Omental fat pad (tissue), 4 donors: ENCODE measurements around the gene PYGO2. TPM values are rescaled to one million over a fixed set of nuclear protein-coding genes. Genes with fewer than 3 reads are reported as not detected.

Source experiments
- ATAC-seq: fragments of 150-250 bp; one replicate; pipeline ENCODE4 v1.9.1; 2016; ENCODE audit warnings: mild to moderate bottlenecking, moderate library complexity; ENCODE audit not compliant: low FRiP score
- DNase-seq: peaks from one replicate; pipeline ENCODE4 v3.0.0-alpha.2; 2019; ENCODE audit warnings: low spot score
- CTCF ChIP-seq, 3 donors: fragments of 450-650 bp; IDR thresholded peaks; one replicate each; pipeline ENCODE4 v1.5.1; 2016 to 2017; ENCODE audit warnings: antibody characterized with exemption in 3 of 3, mild to moderate bottlenecking in 3 of 3, moderate library complexity in 2 of 3
- total RNA-seq, 4 donors: library from RNA; depleted of rRNA; stranded (reverse); fragments of >200 nt; gene quantifications; one replicate each; pipeline ENCODE4 v1.1.0, GENCODE V29; 2016

Gene PYGO2
- total RNA-seq, 4 donors from 2014 or later, result 10.2 to 21.2 (median 15.9) TPM

- no peak for DNase-seq
- no peak for ATAC-seq
- TF ChIP-seq CTCF (IDR thresholded peaks at IDR 0.05), result no peak
Measured at GRCh38 chr1:154994269-154994587, 32.6 kb upstream of the PYGO2 start.

- DNase-seq (no peak), ATAC-seq (no peak)
- no peak for TF ChIP-seq CTCF (IDR thresholded peaks at IDR 0.05)
Measured at GRCh38 chr1:154993572-154994268, 32.1 kb upstream of the PYGO2 start, which contains the start of gene LENEP. Gene LENEP (plus strand): TSS chr1:154993586. CDS start chr1:154993608, 22 bp downstream.

DNA sequence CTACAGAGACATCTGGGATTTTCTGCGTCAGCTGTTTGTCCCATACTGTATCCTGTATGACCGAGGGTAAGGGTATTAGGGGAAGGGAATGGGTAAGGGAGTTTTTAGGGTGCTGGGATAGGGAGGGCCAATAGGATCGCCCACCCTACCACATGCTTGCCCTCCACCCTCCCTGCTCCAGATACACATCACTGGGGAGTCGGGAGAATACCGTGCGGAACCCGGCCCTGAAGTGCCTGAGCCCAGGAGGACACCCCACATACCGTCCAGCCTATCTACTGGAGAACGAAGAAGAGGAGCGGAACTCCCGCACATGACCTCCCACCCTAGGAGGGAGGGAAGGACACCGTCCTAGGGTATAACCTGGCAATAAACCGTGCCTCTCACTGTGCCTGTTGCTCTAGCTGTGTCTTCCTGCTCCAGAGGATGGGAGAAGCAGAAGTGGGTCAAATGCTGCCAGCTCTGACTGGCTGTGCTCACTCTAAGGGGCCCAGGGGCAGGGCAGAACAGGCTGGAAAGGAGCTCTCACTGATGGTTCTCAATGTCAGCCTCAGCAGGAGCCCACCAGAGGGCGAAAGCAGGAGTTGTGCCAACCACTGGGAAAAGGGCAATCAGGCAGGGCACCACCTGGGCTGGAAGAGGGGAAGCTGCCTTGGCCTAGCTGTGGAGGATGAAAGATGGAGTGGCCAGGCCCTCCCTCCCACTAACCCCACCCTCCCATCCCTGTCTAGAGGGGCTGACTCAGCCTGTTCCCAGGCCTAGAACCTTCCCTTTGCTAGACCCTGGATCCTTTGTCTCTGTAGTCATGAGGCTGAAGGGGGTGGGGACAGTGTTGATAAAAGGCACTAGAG lies 31.4 kb upstream of the PYGO2 start:
- no peak for DNase-seq
- no peak for ATAC-seq
- no peak for TF ChIP-seq CTCF (IDR thresholded peaks at IDR 0.05)

DNA sequence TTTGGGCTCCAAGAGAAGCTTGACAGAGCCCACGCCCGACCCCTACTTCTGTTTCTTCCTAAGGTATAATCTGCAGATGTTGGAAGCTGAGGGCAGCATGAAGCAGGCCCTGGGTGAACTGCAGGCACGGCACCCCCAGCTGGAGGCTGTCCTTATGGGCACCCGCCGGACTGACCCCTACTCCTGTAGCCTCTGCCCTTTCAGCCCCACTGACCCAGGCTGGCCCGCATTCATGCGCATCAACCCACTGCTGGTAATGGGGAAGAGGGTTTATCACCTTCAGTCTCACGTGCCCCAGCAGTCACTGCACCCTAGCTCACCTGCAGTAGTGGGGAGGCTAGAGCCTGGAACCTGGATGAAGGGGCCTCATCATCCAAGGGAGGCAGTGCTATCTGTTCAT lies 28.7 kb upstream of the PYGO2 start:
- DNase-seq (no peak), ATAC-seq (no peak)
- TF ChIP-seq CTCF (IDR thresholded peaks at IDR 0.05), result no peak

- DNase-seq (no peak), ATAC-seq (no peak)
- TF ChIP-seq CTCF (IDR thresholded peaks at IDR 0.05), result no peak
Measured at GRCh38 chr1:154989195-154989860, 27.7 kb upstream of the PYGO2 start.

DNA sequence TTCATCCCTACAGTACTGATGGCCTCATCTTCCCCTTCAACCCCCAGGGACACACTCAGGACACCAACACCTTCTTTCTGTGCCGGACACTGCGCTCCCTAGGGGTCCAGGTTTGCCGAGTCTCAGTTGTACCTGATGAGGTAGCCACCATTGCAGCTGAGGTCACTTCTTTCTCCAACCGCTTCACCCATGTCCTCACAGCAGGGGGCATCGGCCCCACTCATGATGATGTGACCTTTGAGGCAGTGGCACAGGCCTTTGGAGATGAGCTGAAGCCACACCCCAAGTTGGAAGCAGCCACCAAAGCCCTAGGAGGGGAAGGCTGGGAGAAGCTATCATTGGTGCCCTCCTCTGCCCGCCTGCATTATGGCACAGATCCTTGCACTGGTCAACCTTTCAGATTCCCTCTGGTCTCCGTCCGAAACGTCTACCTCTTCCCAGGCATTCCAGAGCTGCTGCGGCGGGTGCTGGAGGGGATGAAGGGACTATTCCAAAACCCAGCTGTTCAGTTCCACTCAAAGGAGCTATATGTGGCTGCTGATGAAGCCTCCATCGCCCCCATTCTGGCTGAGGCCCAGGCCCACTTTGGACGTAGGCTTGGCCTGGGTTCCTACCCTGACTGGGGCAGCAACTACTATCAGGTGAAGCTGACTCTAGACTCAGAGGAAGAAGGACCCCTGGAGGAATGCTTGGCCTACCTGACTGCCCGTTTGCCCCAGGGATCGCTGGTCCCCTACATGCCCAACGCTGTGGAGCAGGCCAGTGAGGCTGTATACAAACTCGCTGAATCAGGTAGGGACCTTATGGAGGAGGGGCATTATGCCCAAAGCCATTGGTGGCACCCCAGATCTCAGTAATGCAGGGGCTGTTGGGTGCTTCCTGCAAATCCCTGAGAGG lies 26.7 kb upstream of the PYGO2 start:
- DNase-seq (no peak), ATAC-seq (no peak)
- TF ChIP-seq CTCF (IDR thresholded peaks at IDR 0.05), result no peak
